ENCODE data around the gene LRPAP1.
"Not testable (repeated sequence)": the region's sequence is repeated elsewhere in the genome, so short reads cannot be mapped to it uniquely, and the experiment has no call there.

LRPAP1 gene

GRCh38 chr4:3573131-3573530 lies 40.9 kb upstream of the LRPAP1 start:
- no peaks in the 10 kb centered on the region for H4K20me1 ChIP-seq
- H3K4me3 ChIP-seq, result no peak overlapping the region
- no peaks in the 10 kb centered on the region for H3K9me3 ChIP-seq (replicated peaks in 1 of 11)
- no peak overlapping the region for H3K4me2 ChIP-seq
- no peak overlapping the region for H3K9ac ChIP-seq
- H3K4me1 ChIP-seq, result peaks cover 5 to 15% (median 14%) of the 10 kb centered on the region in 10 experiments; a peak in 18 of 20 replicates
- no peak overlapping the region for H3K27ac ChIP-seq
- H3K27me3 ChIP-seq, result no peaks in the 10 kb centered on the region
- H3K36me3 ChIP-seq, result no peaks in the 10 kb centered on the region
- TF ChIP-seq Cebpa-rat (IDR thresholded peaks at IDR 0.05), result no peak

- no peak overlapping the region for H3K4me3 ChIP-seq
- no peaks in the 10 kb centered on the region for H3K36me3 ChIP-seq
- no peaks in the 10 kb centered on the region for H3K27me3 ChIP-seq
- H3K9ac ChIP-seq, result no peak overlapping the region
- H3K4me2 ChIP-seq, result no peak overlapping the region
- no peak overlapping the region for H3K27ac ChIP-seq
- TF ChIP-seq Cebpa-rat (IDR thresholded peaks at IDR 0.05), result no peak
- no peaks in the 10 kb centered on the region for H4K20me1 ChIP-seq
- no peaks in the 10 kb centered on the region for H3K9me3 ChIP-seq (replicated peaks in 1 of 11)
- peaks cover 5 to 15% (median 14%) of the 10 kb centered on the region in 10 experiments; a peak in 18 of 20 replicates for H3K4me1 ChIP-seq
Measured at GRCh38 chr4:3572363-3572762, 40.1 kb upstream of the LRPAP1 start.

- no peak for TF ChIP-seq Cebpa-rat (IDR thresholded peaks at IDR 0.05)
- Histone ChIP-seq H3K4me1 (peaks cover 5 to 15% (median 14%) of the 10 kb centered on the region in 10 experiments; a peak in 18 of 20 replicates), H3K4me2 (no peak overlapping the region), H3K9me3 (replicated peaks in 1 of 11) (no peaks in the 10 kb centered on the region), H3K4me3 (no peak overlapping the region), H3K27ac (no peak overlapping the region), H3K36me3 (no peaks in the 10 kb centered on the region), H4K20me1 (no peaks in the 10 kb centered on the region), H3K9ac (no peak overlapping the region), H3K27me3 (no peaks in the 10 kb centered on the region)
Measured at GRCh38 chr4:3571921-3572320, 39.7 kb upstream of the LRPAP1 start.

- not testable (repeated sequence) for H4K20me1 ChIP-seq; H3K27me3 ChIP-seq; H3K36me3 ChIP-seq; H3K4me1 ChIP-seq; H3K27ac ChIP-seq; H3K4me3 ChIP-seq; H3K9me3 ChIP-seq (replicated peaks in 1 of 11); H3K4me2 ChIP-seq; H3K9ac ChIP-seq
Measured at GRCh38 chr4:3570923-3571322, 38.7 kb upstream of the LRPAP1 start.

- not testable (repeated sequence) for H3K9ac ChIP-seq; H3K9me3 ChIP-seq (replicated peaks in 1 of 11); H3K4me3 ChIP-seq; H3K36me3 ChIP-seq; H3K27ac ChIP-seq; H3K4me2 ChIP-seq; H4K20me1 ChIP-seq; H3K27me3 ChIP-seq; H3K4me1 ChIP-seq
Measured at GRCh38 chr4:3569611-3570010, 37.4 kb upstream of the LRPAP1 start.

- not testable (repeated sequence) for H3K27me3 ChIP-seq, H3K4me3 ChIP-seq
Measured at GRCh38 chr4:3566701-3567100, 34.5 kb upstream of the LRPAP1 start.

GRCh38 chr4:3566301-3566700 lies 34.1 kb upstream of the LRPAP1 start:
- H3K4me1 ChIP-seq; H3K4me2 ChIP-seq; H4K20me1 ChIP-seq; H3K9me3 ChIP-seq (replicated peaks in 1 of 11); H3K36me3 ChIP-seq; H3K9ac ChIP-seq; H3K27me3 ChIP-seq; H3K4me3 ChIP-seq; H3K27ac ChIP-seq: not testable (repeated sequence)

More at GRCh38 chr4:3566701-3567100, 34.5 kb upstream of the LRPAP1 start:
- not testable (repeated sequence) for H3K9ac ChIP-seq; H3K36me3 ChIP-seq; H3K4me2 ChIP-seq; H3K4me1 ChIP-seq; H3K9me3 ChIP-seq (replicated peaks in 1 of 11); H4K20me1 ChIP-seq; H3K27ac ChIP-seq

GRCh38 chr4:3564948-3565347 lies 32.7 kb upstream of the LRPAP1 start:
- not testable (repeated sequence) for H3K27me3 ChIP-seq; H3K27ac ChIP-seq; H3K4me1 ChIP-seq; H3K4me3 ChIP-seq; H4K20me1 ChIP-seq; H3K4me2 ChIP-seq; H3K36me3 ChIP-seq; H3K9me3 ChIP-seq (replicated peaks in 1 of 11); H3K9ac ChIP-seq

- Histone ChIP-seq H3K4me2 (no peak overlapping the region), H3K9ac (no peak overlapping the region), H3K36me3 (no peaks in the 10 kb centered on the region), H3K4me1 (peaks cover 0 to 12% (median 6%) of the 10 kb centered on the region in 10 experiments; a peak in 12 of 20 replicates), H3K27me3 (peaks cover 0 to 5% (median 0%) of the 10 kb centered on the region in 11 experiments; a peak in 4 of 22 replicates), H4K20me1 (no peaks in the 10 kb centered on the region), H3K4me3 (no peak overlapping the region), H3K27ac (no peak overlapping the region), H3K9me3 (replicated peaks in 1 of 11) (peaks cover 0 to 6% (median 0%) of the 10 kb centered on the region in 11 experiments; a peak in 1 of 22 replicates)
- TF ChIP-seq Cebpa-rat (IDR thresholded peaks at IDR 0.05), result no peak
Measured at GRCh38 chr4:3563403-3563802, 31.2 kb upstream of the LRPAP1 start.

- not testable (repeated sequence) for H3K27me3 ChIP-seq; H3K36me3 ChIP-seq; H4K20me1 ChIP-seq; H3K27ac ChIP-seq; H3K9me3 ChIP-seq (replicated peaks in 1 of 11); H3K9ac ChIP-seq; H3K4me2 ChIP-seq; H3K4me3 ChIP-seq
- peaks cover 6 to 25% (median 13%) of the 10 kb centered on the region in 10 experiments; a peak in 18 of 20 replicates for H3K4me1 ChIP-seq
Measured at GRCh38 chr4:3562127-3562526, 29.9 kb upstream of the LRPAP1 start.

- not testable (repeated sequence) for H3K9me3 ChIP-seq (replicated peaks in 1 of 11); H3K27ac ChIP-seq; H3K36me3 ChIP-seq; H3K9ac ChIP-seq; H3K4me2 ChIP-seq; H4K20me1 ChIP-seq; H3K27me3 ChIP-seq; H3K4me3 ChIP-seq
- peaks cover 6 to 42% (median 24%) of the 10 kb centered on the region in 10 experiments; a peak in 18 of 20 replicates for H3K4me1 ChIP-seq
Measured at GRCh38 chr4:3560465-3560864, 28.2 kb upstream of the LRPAP1 start.

GRCh38 chr4:3559381-3560290 lies 27.4 kb upstream of the LRPAP1 start:
- not testable (repeated sequence) for H3K4me3 ChIP-seq; H3K27me3 ChIP-seq; H3K9me3 ChIP-seq (replicated peaks in 1 of 11); H3K9ac ChIP-seq; H4K20me1 ChIP-seq; H3K36me3 ChIP-seq; H3K27ac ChIP-seq
- peak overlapping the region in 8 of 11 experiments; percentile 12 to 80 (median 26); a peak in 11 of 22 replicates for H3K4me2 ChIP-seq
- H3K4me1 ChIP-seq, result peaks cover 6 to 50% (median 27%) of the 10 kb centered on the region in 10 experiments; a peak in 18 of 20 replicates

GRCh38 chr4:3558514-3558836 lies 26.3 kb upstream of the LRPAP1 start:
- H3K27ac ChIP-seq; H3K27me3 ChIP-seq; H4K20me1 ChIP-seq; H3K9me3 ChIP-seq (replicated peaks in 1 of 11); H3K36me3 ChIP-seq; H3K4me3 ChIP-seq; H3K9ac ChIP-seq: not testable (repeated sequence)
- Histone ChIP-seq H3K4me1 (peaks cover 6 to 61% (median 35%) of the 10 kb centered on the region in 10 experiments; a peak in 18 of 20 replicates), H3K4me2 (peak overlapping the region in 3 of 11 experiments; percentile 15 to 80 (median 70); a peak in 5 of 22 replicates)
